GM12865 (cell line): ENCODE data around the gene SCN9A.

Source experiments
- DNase-seq: peaks from one replicate; pipeline ENCODE4 v3.0.0; 2010; ENCODE audit warnings: low read depth
- H3K4me3 ChIP-seq: 2 replicates; pipeline ENCODE4 v1.5.1; 2011; ENCODE audit warnings: mild to moderate bottlenecking, low read depth, low read length, control low read depth
- CTCF ChIP-seq: IDR thresholded peaks from 2 replicates; pipeline ENCODE4 v1.5.1; 2011; ENCODE audit warnings: low read length, control low read depth, low read depth, inconsistent platforms; ENCODE audit not compliant: insufficient read depth; ENCODE audit errors: missing control alignments

SCN9A gene

DNA sequence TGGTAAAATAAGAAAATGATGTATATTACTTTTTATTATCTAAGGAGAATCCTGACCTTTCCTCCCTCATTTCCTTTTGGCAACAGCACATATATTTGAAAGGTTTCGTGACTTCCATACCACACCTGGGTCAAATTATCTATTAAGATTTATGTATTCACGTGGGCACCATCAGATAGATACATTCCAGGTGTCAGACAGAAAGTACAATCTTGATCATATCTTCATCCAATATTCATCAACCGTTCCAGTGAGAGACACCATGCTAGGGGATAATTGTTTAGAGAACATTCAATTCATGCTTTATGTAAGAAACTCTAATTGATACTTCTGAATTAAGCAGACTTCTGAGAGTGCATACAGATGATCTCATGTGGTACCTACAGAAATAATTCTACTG is 73.7 kb downstream of the SCN9A start:
- TF ChIP-seq CTCF: no peak
- H3K4me3 ChIP-seq: no peak overlapping the region
- DNase-seq: no peak

GRCh38 chr2:166297951-166298350 is 77.8 kb downstream of the SCN9A start:
- no peak for TF ChIP-seq CTCF
- no peak for DNase-seq
- H3K4me3 ChIP-seq: no peak overlapping the region

DNA sequence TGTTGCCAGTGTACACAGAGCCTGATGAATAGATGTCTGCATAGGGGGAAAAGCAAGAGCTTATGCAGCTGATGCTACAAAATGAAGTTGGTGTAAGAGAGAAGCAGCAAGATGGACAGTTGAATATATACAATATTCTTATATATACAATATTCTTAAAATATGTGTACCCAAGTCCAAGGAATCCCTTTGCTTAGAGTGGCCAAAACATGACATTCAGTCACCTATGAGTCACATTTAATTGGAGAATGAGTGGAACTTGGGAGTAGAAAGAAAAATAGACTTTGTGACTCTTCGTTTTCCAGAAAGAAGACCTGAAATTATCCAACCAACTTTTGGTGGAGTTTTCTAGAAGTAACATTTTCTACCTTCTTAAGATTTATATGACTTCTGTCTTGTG is 81.8 kb downstream of the SCN9A start:
- DNase-seq: no peak
- H3K4me3 ChIP-seq: no peak overlapping the region
- no peak for TF ChIP-seq CTCF

- no peak for TF ChIP-seq CTCF
- no peak for DNase-seq
- H3K4me3 ChIP-seq: no peak overlapping the region
These were observed 90.5 kb downstream of the SCN9A start for GRCh38 chr2:166285215-166285614.

DNA sequence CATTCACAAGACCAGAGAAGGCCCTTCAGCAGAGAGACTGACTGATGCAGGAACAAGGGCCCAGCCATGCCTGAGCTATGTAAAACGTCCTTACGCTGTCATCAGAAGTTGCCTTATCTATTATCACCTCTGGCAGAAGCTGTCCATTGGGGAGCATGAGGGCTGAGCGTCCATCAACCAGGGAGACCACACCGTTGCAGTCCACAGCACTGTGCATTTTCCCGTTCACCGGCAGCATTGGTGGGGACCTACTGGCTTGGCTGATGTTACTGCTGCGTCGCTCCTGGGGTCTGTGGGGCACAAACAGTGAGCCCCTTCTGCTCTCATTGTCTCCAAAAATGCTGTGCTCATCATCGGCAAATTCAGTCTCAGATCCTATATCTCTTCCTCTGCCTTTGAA is 91.4 kb downstream of the SCN9A start:
- no peak for TF ChIP-seq CTCF
- H3K4me3 ChIP-seq: no peak overlapping the region
- no peak for DNase-seq

DNA sequence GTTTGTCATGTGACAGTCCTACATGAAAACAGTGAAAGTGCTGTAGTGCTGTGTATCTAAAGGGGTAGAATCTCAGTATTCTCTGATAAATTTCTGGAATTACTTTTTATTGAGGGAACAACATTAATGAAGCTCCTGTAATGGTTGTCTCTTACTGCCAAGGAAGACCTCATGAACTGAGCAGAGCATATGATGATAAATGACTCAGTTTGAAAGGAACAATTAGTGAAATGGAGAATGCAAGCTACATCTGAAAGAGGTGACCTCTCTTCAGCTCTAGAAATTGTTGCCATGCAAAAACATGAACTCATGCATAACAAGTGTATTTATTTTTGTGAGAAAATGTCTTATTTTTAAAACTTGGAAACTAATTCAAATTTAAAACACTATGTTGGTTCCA is 93.6 kb downstream of the SCN9A start:
- TF ChIP-seq CTCF: no peak
- no peak overlapping the region for H3K4me3 ChIP-seq
- DNase-seq: no peak

- no peak for TF ChIP-seq CTCF
- no peak for DNase-seq
- H3K4me3 ChIP-seq: no peak overlapping the region
These were observed 96.9 kb downstream of the SCN9A start for GRCh38 chr2:166278856-166279255.
